SK-N-MC (cell line): ENCODE data around the gene KRTAP22-1.

Source experiments
- EZH2 ChIP-seq: fragments of 200-600 bp; sonication (generic); IDR thresholded peaks from one replicate; pipeline ENCODE4 v1.6.1; 2017; ENCODE audit warnings: antibody characterized with exemption
- POLR2AphosphoS5 ChIP-seq: IDR thresholded peaks from 2 replicates; pipeline ENCODE4 v1.6.1; 2012; ENCODE audit warnings: mild to moderate bottlenecking, low read depth, low read length, borderline replicate concordance

- no peak for TF ChIP-seq POLR2AphosphoS5
- TF ChIP-seq EZH2: no peak
Measured at GRCh38 chr21:30598802-30599201, 2.1 kb upstream of the KRTAP22-1 start, which contains the start of gene KRTAP6-2.
